Natural killer cell treated with Interleukin-12 subunit alpha and Interleukin-12 subunit beta and Interleukin-15 and Interleukin-18, amount 100 ng/mL, for 72 hours (primary cell): ENCODE results near the gene ABHD2. TPM values are rescaled to one million over a fixed set of nuclear protein-coding genes. Genes with fewer than 3 reads are reported as not detected.

Experiments
- ATAC-seq, 2 donors: fragments of 150-1000 bp; cut with Tn5 transposase in 1 of 2; sonication (Bioruptor Pico), chemical (Tn5 transposase) in 1 of 2; 2 replicates each; pipeline ENCODE4 v1.10.0; 2021
- DNase-seq: peaks from one replicate; pipeline ENCODE4 v3.0.0; 2022; ENCODE audit warnings: low spot score
- H3K27ac Mint-ChIP-seq, 2 donors: 1 replicate in 1 of 2; 2 replicates in 1 of 2; pipeline ENCODE4 v1.8.0; 2022; ENCODE audit warnings: mixed read lengths in 2 of 2, mild to moderate bottlenecking in 1 of 2, moderate library complexity in 1 of 2
- H3K27me3 Mint-ChIP-seq, 2 donors: 1 replicate in 1 of 2; 2 replicates in 1 of 2; pipeline ENCODE4 v1.8.0; 2022; ENCODE audit warnings: mixed read lengths in 2 of 2
- H3K36me3 Mint-ChIP-seq: one replicate; pipeline ENCODE4 v1.8.0; 2022; ENCODE audit warnings: mixed read lengths
- H3K4me1 Mint-ChIP-seq, 2 donors: 1 replicate in 1 of 2; 2 replicates in 1 of 2; pipeline ENCODE4 v1.8.0; 2022; ENCODE audit warnings: low read depth in 2 of 2, mixed read lengths in 2 of 2, mild to moderate bottlenecking in 1 of 2
- H3K4me3 Mint-ChIP-seq: one replicate; pipeline ENCODE4 v1.8.0; 2022; ENCODE audit warnings: mixed read lengths
- H3K9me3 Mint-ChIP-seq: 2 replicates; pipeline ENCODE4 v1.8.0; 2022; ENCODE audit warnings: mixed read lengths
- total RNA-seq, 2 donors: library from RNA; stranded (reverse); gene quantifications; one replicate each; pipeline ENCODE4 v1.2.3, GENCODE V29; 2022

The ABHD2 gene
- total RNA-seq, 2 donors from 2014 or later = 130 to 214 TPM

GRCh38 chr15:89067751-89068150, 20.5 kb upstream of the ABHD2 start:
- Mint-ChIP-seq H3K4me3 (peak overlapping the region; percentile 79), H3K27me3 (no peaks in the 10 kb centered on the region), H3K4me1 (peaks cover 20 to 33% of the 10 kb centered on the region in 2 donors), H3K36me3 (peaks cover 16% of the 10 kb centered on the region), H3K27ac (peak overlapping the region; percentile 79 to 85), H3K9me3 (peaks cover 6% of the 10 kb centered on the region)
- ATAC-seq (peak; percentile 63 to 71), DNase-seq (no peak)

- peak; percentile 96 to 97 for ATAC-seq
- peaks cover 16% of the 10 kb centered on the region for H3K36me3 Mint-ChIP-seq
- H3K4me1 Mint-ChIP-seq = peaks cover 20 to 33% of the 10 kb centered on the region in 2 donors
- DNase-seq = peak; percentile 82
- H3K27me3 Mint-ChIP-seq = no peaks in the 10 kb centered on the region
- peak overlapping the region; percentile 79 to 85 for H3K27ac Mint-ChIP-seq
- H3K4me3 Mint-ChIP-seq = peak overlapping the region; percentile 79
- peaks cover 6% of the 10 kb centered on the region for H3K9me3 Mint-ChIP-seq
Measured at GRCh38 chr15:89068325-89068784, 19.9 kb upstream of the ABHD2 start.

DNA sequence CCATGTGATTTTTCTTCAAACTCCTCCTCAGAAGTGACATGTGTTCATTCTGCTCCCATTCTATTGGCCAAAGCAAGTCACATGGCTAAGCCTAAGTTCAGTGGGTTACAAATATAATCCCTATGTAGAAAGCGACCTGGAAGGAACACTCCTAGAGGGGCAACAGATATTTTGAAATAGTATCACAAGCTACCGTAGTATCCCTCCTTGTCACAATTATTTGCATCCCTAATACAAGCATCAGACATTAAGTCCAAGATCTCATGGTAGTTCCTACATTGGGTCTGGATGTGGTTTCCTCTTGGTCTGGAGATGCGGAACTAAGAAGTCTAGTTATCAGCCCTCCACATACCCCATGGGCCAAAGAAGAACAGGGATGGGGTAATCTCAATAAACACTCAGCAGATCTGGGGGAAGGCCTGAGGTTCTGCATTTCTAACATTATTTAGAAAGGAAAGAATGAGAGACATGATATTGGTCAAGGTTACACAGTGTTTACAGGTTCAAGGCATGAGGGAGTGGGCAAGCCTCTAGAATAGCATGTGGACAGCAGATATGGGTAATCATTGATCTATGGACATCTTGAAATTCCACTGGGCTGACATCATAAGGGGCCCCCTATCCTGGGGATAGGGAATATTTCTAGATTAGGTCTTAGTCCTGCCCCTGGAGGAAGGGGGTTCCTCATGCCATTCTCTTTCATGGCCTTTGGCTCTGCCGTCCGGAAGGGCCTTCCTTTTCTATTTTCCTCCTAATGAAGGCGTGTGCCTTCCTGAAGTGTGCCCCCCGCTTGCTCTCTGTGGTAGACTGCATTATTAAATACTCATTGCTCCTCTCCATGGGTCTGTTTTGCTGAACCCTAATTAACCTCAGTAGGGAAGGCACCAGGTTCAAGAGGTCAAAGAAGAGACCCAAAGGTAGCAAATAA, 17.8 kb upstream of the ABHD2 start:
- peaks cover 26 to 32% of the 10 kb centered on the region in 2 donors for H3K4me1 Mint-ChIP-seq
- peaks cover 16% of the 10 kb centered on the region for H3K36me3 Mint-ChIP-seq
- no peak for ATAC-seq
- H3K9me3 Mint-ChIP-seq = peaks cover 6% of the 10 kb centered on the region
- no peak for DNase-seq
- no peak overlapping the region for H3K4me3 Mint-ChIP-seq
- no peak overlapping the region for H3K27ac Mint-ChIP-seq
- H3K27me3 Mint-ChIP-seq = peaks cover 0 to 7% of the 10 kb centered on the region in 2 donors

GRCh38 chr15:89071471-89071870, 16.8 kb upstream of the ABHD2 start:
- H3K9me3 Mint-ChIP-seq = peaks cover 3% of the 10 kb centered on the region
- H3K4me3 Mint-ChIP-seq = no peak overlapping the region
- peaks cover 26 to 28% of the 10 kb centered on the region in 2 donors for H3K4me1 Mint-ChIP-seq
- H3K36me3 Mint-ChIP-seq = peaks cover 15% of the 10 kb centered on the region
- DNase-seq (no peak), ATAC-seq (no peak)
- peaks cover 0 to 7% of the 10 kb centered on the region in 2 donors for H3K27me3 Mint-ChIP-seq
- no peak overlapping the region for H3K27ac Mint-ChIP-seq

GRCh38 chr15:89072277-89072869, 15.9 kb upstream of the ABHD2 start:
- H3K4me3 Mint-ChIP-seq = no peak overlapping the region

GRCh38 chr15:89074402-89075012, 13.7 kb upstream of the ABHD2 start:
- no peak overlapping the region for H3K4me3 Mint-ChIP-seq
- peaks cover 6 to 15% of the 10 kb centered on the region in 2 donors for H3K4me1 Mint-ChIP-seq
- H3K27me3 Mint-ChIP-seq = peaks cover 0 to 7% of the 10 kb centered on the region in 2 donors
- ATAC-seq (no peak), DNase-seq (no peak)
- no peaks in the 10 kb centered on the region for H3K36me3 Mint-ChIP-seq
- no peak overlapping the region for H3K27ac Mint-ChIP-seq
- no peaks in the 10 kb centered on the region for H3K9me3 Mint-ChIP-seq

More at GRCh38 chr15:89072277-89072869, 15.9 kb upstream of the ABHD2 start:
- ATAC-seq (no peak), DNase-seq (no peak)
- H3K27me3 Mint-ChIP-seq = peaks cover 0 to 7% of the 10 kb centered on the region in 2 donors
- peaks cover 18 to 22% of the 10 kb centered on the region in 2 donors for H3K4me1 Mint-ChIP-seq
- peaks cover 3% of the 10 kb centered on the region for H3K9me3 Mint-ChIP-seq
- no peak overlapping the region for H3K27ac Mint-ChIP-seq
- peaks cover 6% of the 10 kb centered on the region for H3K36me3 Mint-ChIP-seq

DNA sequence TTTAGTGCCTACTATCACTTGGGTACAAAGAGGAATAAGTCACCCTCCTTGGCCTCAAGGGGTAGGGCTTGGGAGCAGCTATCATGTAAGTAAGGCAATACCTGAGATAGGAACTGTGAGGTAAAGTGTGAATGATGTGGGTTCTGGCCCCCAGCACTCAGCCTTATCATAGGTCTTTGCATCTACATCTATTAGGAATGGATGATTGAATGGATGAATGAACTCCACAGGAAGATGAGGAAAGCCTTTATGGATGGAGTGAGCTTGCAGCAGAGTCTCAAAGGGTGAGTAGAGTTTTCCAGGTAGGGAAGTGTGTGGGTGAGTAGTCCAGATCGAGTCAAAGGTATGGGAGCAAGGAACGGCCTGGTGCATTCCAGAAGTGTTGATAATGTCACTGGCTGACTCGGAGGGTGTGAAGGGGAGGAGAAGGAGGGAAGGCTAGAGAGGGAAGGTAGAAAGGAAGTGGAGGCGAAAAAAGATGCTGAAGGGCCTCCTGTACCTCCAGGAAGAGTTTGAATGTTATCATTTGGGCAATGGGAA, 13.1 kb upstream of the ABHD2 start:
- DNase-seq (no peak), ATAC-seq (no peak)
- Mint-ChIP-seq H3K27me3 (peaks cover 0 to 7% of the 10 kb centered on the region in 2 donors), H3K4me3 (no peak overlapping the region), H3K27ac (no peak overlapping the region), H3K4me1 (peaks cover 6 to 11% of the 10 kb centered on the region in 2 donors), H3K9me3 (no peaks in the 10 kb centered on the region), H3K36me3 (no peaks in the 10 kb centered on the region)

DNA sequence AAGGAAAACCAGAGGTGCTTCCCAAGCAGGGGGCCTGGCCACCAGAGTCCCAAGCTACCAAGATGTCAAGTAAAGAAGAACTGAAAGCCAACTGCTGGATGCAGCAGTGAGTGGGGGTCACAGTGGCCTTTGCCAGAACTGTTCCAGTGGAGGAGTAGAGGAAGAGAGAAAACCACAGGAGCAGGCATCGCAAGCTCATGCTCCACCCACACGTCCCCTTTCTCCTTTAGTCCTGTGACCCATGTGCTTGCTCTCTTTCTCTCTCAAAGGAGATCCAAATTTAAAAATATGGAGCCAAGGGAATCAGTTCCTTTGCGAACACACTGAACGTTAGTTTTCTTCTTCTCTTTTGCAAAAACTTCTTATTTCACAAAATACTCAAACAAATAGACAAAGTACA, 12.4 kb upstream of the ABHD2 start:
- Mint-ChIP-seq H3K27me3 (peaks cover 0 to 7% of the 10 kb centered on the region in 2 donors), H3K4me3 (no peak overlapping the region), H3K27ac (no peak overlapping the region), H3K4me1 (peaks cover 6 to 8% of the 10 kb centered on the region in 2 donors), H3K36me3 (no peaks in the 10 kb centered on the region), H3K9me3 (no peaks in the 10 kb centered on the region)
- DNase-seq = no peak
- ATAC-seq = no peak

- ATAC-seq (no peak), DNase-seq (no peak)
- Mint-ChIP-seq H3K4me3 (no peak overlapping the region), H3K9me3 (no peaks in the 10 kb centered on the region), H3K27ac (no peak overlapping the region), H3K27me3 (peaks cover 0 to 7% of the 10 kb centered on the region in 2 donors), H3K4me1 (peaks cover 6 to 8% of the 10 kb centered on the region in 2 donors), H3K36me3 (no peaks in the 10 kb centered on the region)
Measured at GRCh38 chr15:89077750-89078149, 10.5 kb upstream of the ABHD2 start.

GRCh38 chr15:89078851-89079810, 9.1 kb upstream of the ABHD2 start:
- H3K27me3 Mint-ChIP-seq = peaks cover 0 to 7% of the 10 kb centered on the region in 2 donors
- DNase-seq (no peak), ATAC-seq (no peak)
- no peak overlapping the region for H3K27ac Mint-ChIP-seq
- H3K4me1 Mint-ChIP-seq = peaks cover 6 to 8% of the 10 kb centered on the region in 2 donors
- no peaks in the 10 kb centered on the region for H3K36me3 Mint-ChIP-seq
- no peak overlapping the region for H3K4me3 Mint-ChIP-seq
- no peaks in the 10 kb centered on the region for H3K9me3 Mint-ChIP-seq

- peaks cover 0 to 4% of the 10 kb centered on the region in 2 donors for H3K4me1 Mint-ChIP-seq
- no peaks in the 10 kb centered on the region for H3K36me3 Mint-ChIP-seq
- no peak for DNase-seq
- H3K9me3 Mint-ChIP-seq = no peaks in the 10 kb centered on the region
- no peak for ATAC-seq
- H3K4me3 Mint-ChIP-seq = no peak overlapping the region
- no peaks in the 10 kb centered on the region for H3K27me3 Mint-ChIP-seq
- no peak overlapping the region for H3K27ac Mint-ChIP-seq
Measured at GRCh38 chr15:89081878-89082277, 6.4 kb upstream of the ABHD2 start.

DNA sequence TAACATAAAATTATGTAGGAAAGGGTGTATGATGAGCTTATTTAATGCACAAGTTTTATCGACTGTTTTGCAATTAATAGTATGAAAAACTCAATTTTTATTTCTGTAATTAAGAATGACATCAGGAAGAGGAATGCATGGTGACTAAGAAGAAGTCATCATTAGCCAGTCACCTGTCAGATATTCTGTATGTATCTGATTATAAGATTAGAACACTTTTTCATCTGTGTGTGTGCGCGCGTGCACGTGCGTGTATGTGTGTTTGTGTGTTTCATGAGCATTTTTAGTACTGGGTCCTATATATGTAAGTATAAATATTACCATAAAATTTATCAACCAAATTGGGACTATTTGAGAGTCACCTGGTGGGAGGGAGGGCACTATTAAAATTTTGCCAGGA, 5.0 kb upstream of the ABHD2 start:
- DNase-seq (no peak), ATAC-seq (no peak)
- Mint-ChIP-seq H3K4me1 (no peaks in the 10 kb centered on the region), H3K27me3 (no peaks in the 10 kb centered on the region), H3K9me3 (no peaks in the 10 kb centered on the region), H3K4me3 (no peak overlapping the region), H3K36me3 (no peaks in the 10 kb centered on the region), H3K27ac (peak overlapping the region in 1 of 2 donors; percentile 17)
